GM12892 (cell line): Measurements from ENCODE around the gene REEP5.

Source experiments
- POLR2A ChIP-seq: IDR thresholded peaks from 2 replicates; pipeline ENCODE4 v1.6.1; 2011; ENCODE audit warnings: low read depth, low read length, control low read depth
- POLR2AphosphoS5 ChIP-seq: IDR thresholded peaks from 2 replicates; pipeline ENCODE4 v1.6.1; 2011; ENCODE audit warnings: low read depth, low read length, control low read depth

GRCh38 chr5:112960863-112961504, 39.0 kb upstream of the REEP5 start:
- TF ChIP-seq POLR2A (no peak), POLR2AphosphoS5 (no peak)
